Activated CD8-positive, alpha-beta memory T cell treated with anti-CD3 and anti-CD28 coated beads, Interleukin-2, amount 50 U/mL, for 4 hours (primary cell): ENCODE data around the gene PEX3.

ENCODE experiments used
- DNase-seq: peaks from one replicate; pipeline ENCODE4 v3.0.0-alpha.2; 2020

Gene PEX3

DNA sequence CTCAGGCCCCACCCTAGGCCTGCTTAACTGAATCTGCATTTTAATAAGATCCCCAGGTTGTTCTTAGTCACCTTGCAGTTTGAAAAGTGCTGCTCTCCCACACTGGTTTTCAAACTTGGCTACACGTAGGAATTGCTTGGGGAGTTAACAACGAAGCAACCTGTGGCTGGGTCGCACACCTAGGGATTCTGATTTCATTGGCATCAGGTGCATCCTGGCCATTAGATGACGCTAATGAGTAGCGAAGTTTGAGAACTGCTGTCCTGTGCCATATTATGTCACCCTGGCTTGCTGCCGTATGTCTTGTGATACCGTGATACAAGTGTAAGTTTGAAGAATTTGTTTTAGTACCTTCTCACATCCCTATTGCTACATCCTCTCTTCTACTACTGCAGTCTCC lies 89.1 kb downstream of the PEX3 start:
- no peak for DNase-seq

DNA sequence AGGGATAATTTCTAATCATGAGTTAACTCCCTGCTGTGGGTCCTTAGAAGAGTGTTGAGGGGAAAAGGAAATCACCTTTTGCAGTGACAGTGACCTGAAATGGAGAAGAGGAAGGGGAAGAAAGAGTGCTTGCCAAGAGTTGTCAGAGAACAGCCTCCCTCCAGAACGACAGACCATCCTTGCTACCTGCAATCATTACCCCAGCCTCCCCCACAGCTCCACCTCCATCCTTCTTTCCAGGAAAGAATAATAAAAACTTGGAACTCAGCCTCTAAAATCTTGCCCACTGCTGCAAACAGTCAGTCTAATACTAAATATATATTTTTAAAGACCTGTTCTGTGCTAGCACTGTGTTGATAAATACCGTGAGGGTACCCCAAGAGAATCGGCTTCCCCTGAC lies 89.6 kb downstream of the PEX3 start:
- no peak for DNase-seq
